B cell (primary cell): Measurements from ENCODE around the gene PODXL. TPM values are rescaled to one million over a fixed set of nuclear protein-coding genes. Genes with fewer than 3 reads are reported as not detected.

Experiments
- ATAC-seq: fragments of 200-7000 bp; cut with Tn5 transposase; one replicate; pipeline ENCODE4 v1.10.0; 2021; ENCODE audit warnings: low read depth, mild to moderate bottlenecking, moderate number of reproducible peaks, moderate library complexity
- CTCF ChIA-PET: fragments of 350-600 bp; sonication (Branson Sonifier 250); formaldehyde crosslinking; loops from one replicate; lab custom pipeline; 2021; ENCODE audit warnings: antibody characterized with exemption, inconsistent platforms; lab: Charles Lee
- POLR2A ChIA-PET: fragments of 350-600 bp; sonication (Branson Sonifier 250); formaldehyde crosslinking; loops from one replicate; lab custom pipeline; 2021; ENCODE audit warnings: antibody characterized with exemption; lab: Charles Lee
- DNase-seq: peaks from one replicate; pipeline ENCODE4 v3.0.0; 2013
- H2AFZ ChIP-seq: 2 replicates; pipeline ENCODE4 v1.6.1; 2012; ENCODE audit warnings: mild to moderate bottlenecking, low read depth, low read length; ENCODE audit not compliant: insufficient read depth, poor library complexity, severe bottlenecking
- H3K27ac ChIP-seq, 2 donors: 1 replicate in 1 of 2; 2 replicates in 1 of 2; pipeline ENCODE4 v1.5.1; 2012 to 2013; ENCODE audit warnings: low read length in 2 of 2, mild to moderate bottlenecking in 2 of 2, moderate library complexity in 1 of 2
- H3K27me3 ChIP-seq, 4 experiments: fragments of 200-600 bp in 1 of 4; sonication (generic) in 1 of 4; replicated peaks in 1 of 4; 1 replicate in 2 of 4; 2 replicates in 2 of 4; pipeline versions ENCODE4 v1.6.1 to v1.7.0; 2013 to 2016; ENCODE audit warnings: low read length in 3 of 4, mild to moderate bottlenecking in 2 of 4, mixed read lengths in 1 of 4, moderate library complexity in 1 of 4; ENCODE audit not compliant: insufficient read depth in 4 of 4, control insufficient read depth in 3 of 4; ENCODE audit errors: control extremely low read depth in 1 of 4
- H3K36me3 ChIP-seq, 2 experiments: replicated peaks in 1 of 2; 1 replicate in 1 of 2; 2 replicates in 1 of 2; pipeline versions ENCODE4 v1.6.1 to v1.7.1; 2013; ENCODE audit warnings: low read length in 1 of 2; ENCODE audit not compliant: insufficient read depth in 2 of 2, control insufficient read depth in 1 of 2; ENCODE audit errors: control extremely low read depth in 1 of 2, extremely low read depth in 1 of 2
- H3K4me1 ChIP-seq, 2 donors: fragments of 200-600 bp in 1 of 2; sonication (generic) in 1 of 2; 1 replicate in 1 of 2; 2 replicates in 1 of 2; pipeline versions ENCODE4 v1.5.1 to v1.6.1; 2013 to 2017; ENCODE audit warnings: low read length in 2 of 2; ENCODE audit not compliant: control insufficient read depth in 2 of 2, insufficient read depth in 2 of 2
- H3K4me2 ChIP-seq: replicated peaks from 2 replicates; pipeline ENCODE3; 2012; ENCODE audit warnings: mild to moderate bottlenecking, low read depth, low read length; ENCODE audit not compliant: poor library complexity, severe bottlenecking
- H3K4me3 ChIP-seq, 5 experiments: fragments of 200-600 bp in 1 of 5; sonication (generic) in 1 of 5; 1 replicate in 3 of 5; 2 replicates in 2 of 5; pipeline versions ENCODE4 v1.5.1 to v1.7.0; 2011 to 2016; ENCODE audit warnings: low read length in 4 of 5, mild to moderate bottlenecking in 4 of 5, low read depth in 2 of 5, control low read depth in 1 of 5, moderate library complexity in 1 of 5; ENCODE audit not compliant: insufficient read depth in 1 of 5; ENCODE audit errors: control extremely low read depth in 1 of 5, extremely low read depth in 1 of 5
- H3K79me2 ChIP-seq: fragments of 200-600 bp; sonication (generic); one replicate; pipeline ENCODE4 v1.6.0; 2016; ENCODE audit warnings: low read length; ENCODE audit not compliant: control insufficient read depth, insufficient read depth
- H3K9ac ChIP-seq: fragments of 200-600 bp; sonication (generic); 2 replicates; pipeline ENCODE4 v1.6.1; 2017; ENCODE audit warnings: mild to moderate bottlenecking, low read length, moderate library complexity
- H3K9me3 ChIP-seq, 3 donors: one replicate each; pipeline versions ENCODE4 v1.6.1 to v1.7.1; 2013; ENCODE audit warnings: low read length in 2 of 3; ENCODE audit not compliant: control insufficient read depth in 2 of 3, insufficient read depth in 1 of 3; ENCODE audit errors: control extremely low read depth in 1 of 3
- H4K20me1 ChIP-seq: 2 replicates; pipeline ENCODE4 v1.6.0; 2012; ENCODE audit warnings: mild to moderate bottlenecking, low read length; ENCODE audit not compliant: insufficient read depth, control insufficient read depth, poor library complexity, severe bottlenecking
- H3K27ac Mint-ChIP-seq: one replicate; pipeline ENCODE4 v1.8.0; 2021; ENCODE audit warnings: mixed read lengths
- H3K27me3 Mint-ChIP-seq: one replicate; pipeline ENCODE4 v1.8.0; 2021; ENCODE audit warnings: mixed read lengths
- H3K4me1 Mint-ChIP-seq: one replicate; pipeline ENCODE4 v1.8.0; 2021; ENCODE audit warnings: mixed read lengths
- H3K4me3 Mint-ChIP-seq: one replicate; pipeline ENCODE4 v1.8.0; 2021; ENCODE audit warnings: mixed read lengths
- H3K9me3 Mint-ChIP-seq: one replicate; pipeline ENCODE4 v1.8.0; 2022; ENCODE audit warnings: mixed read lengths; ENCODE audit not compliant: insufficient read depth
- EZH2 ChIP-seq: IDR thresholded peaks from 2 replicates; pipeline ENCODE4 v1.6.1; 2012; ENCODE audit warnings: borderline replicate concordance, low read depth, mild to moderate bottlenecking, moderate library complexity, low read length; ENCODE audit not compliant: insufficient read depth, poor library complexity, severe bottlenecking
- WGBS: methylation state at CpG from one replicate; pipeline ENCODE4 v1.1.5; 2013; ENCODE audit warnings: missing lambda C conversion rate; ENCODE audit not compliant: insufficient coverage; 5-methylcytosine and 5-hydroxymethylcytosine counted together
- intact Hi-C: fragments of 100-400 bp; cut with micrococcal nuclease; formaldehyde crosslinking; loops from one replicate; pipeline ENCODE4 v1.10.0; 2022
- polyA plus RNA-seq: library from polyadenylated mRNA; depleted of rRNA; stranded (reverse); fragments of >200 nt; gene quantifications from 2 replicates; pipeline ENCODE4 v1.2.3, GENCODE V29; 2012
- total RNA-seq, 2 donors: library from RNA; stranded (reverse); fragments of 120-200 nt in 1 of 2; gene quantifications; 1 replicate in 1 of 2; 2 replicates in 1 of 2; pipeline versions ENCODE4 v1.2.3 to v1.2.4, GENCODE V29; 2013 to 2022
- TF ChIP-seq, protein P1 (sequence below): fragments of 200-600 bp; IDR thresholded peaks from one replicate; pipeline ENCODE4 v1.8.0; 2022; ENCODE audit warnings: antibody characterized with exemption, mild to moderate bottlenecking

PODXL gene
- total and polyA plus RNA-seq, 2 donors (not counting 1 experiment from before 2014, with no cell fraction given), result 1.5 to 5.8 TPM

DNA sequence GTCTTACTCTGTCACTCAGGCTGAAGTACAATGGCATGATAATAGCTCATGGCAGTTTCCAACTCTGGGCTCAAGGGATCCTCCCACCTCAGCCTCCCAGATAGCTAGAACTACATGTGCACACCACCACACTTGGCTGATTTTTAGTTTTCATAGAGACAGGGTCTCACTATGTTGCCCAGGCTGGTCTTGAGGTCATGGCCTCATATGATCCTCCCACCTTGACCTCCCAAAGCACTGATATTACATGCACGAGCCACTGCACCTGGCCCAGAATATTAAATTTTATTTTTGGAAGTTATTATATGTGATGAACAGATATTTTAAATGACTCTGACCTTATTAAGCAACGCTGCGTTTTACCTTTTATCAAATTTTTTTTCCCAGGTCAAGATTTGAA lies 94.4 kb downstream of the PODXL start:
- Histone ChIP-seq H3K4me3 (no peak overlapping the region), H3K79me2 (no peaks in the 10 kb centered on the region), H3K9ac (no peak overlapping the region), H3K4me2 (no peak overlapping the region), H3K27me3 (no peaks in the 10 kb centered on the region), H3K27ac (no peak overlapping the region), H4K20me1 (no peaks in the 10 kb centered on the region), H2AFZ (no peak overlapping the region), H3K9me3 (no peaks in the 10 kb centered on the region), H3K36me3 (peaks cover 5 to 35% of the 10 kb centered on the region in 2 experiments), H3K4me1 (no peaks in the 10 kb centered on the region)
- intact Hi-C loops, result no loop called here
- no peak overlapping the region for H3K27ac Mint-ChIP-seq
- DNase-seq (no peak), ATAC-seq (no peak)
- ChIA-PET POLR2A (no interaction called here), CTCF (interaction anchor here (0.6 kb wide), 2 partner anchors 401 to 1593 kb away, joined by 3 to 4 read pairs; no protein-coding TSS in a partner anchor)
- no peaks in the 10 kb centered on the region for H3K9me3 Mint-ChIP-seq
- TF ChIP-seq, protein P1, sequence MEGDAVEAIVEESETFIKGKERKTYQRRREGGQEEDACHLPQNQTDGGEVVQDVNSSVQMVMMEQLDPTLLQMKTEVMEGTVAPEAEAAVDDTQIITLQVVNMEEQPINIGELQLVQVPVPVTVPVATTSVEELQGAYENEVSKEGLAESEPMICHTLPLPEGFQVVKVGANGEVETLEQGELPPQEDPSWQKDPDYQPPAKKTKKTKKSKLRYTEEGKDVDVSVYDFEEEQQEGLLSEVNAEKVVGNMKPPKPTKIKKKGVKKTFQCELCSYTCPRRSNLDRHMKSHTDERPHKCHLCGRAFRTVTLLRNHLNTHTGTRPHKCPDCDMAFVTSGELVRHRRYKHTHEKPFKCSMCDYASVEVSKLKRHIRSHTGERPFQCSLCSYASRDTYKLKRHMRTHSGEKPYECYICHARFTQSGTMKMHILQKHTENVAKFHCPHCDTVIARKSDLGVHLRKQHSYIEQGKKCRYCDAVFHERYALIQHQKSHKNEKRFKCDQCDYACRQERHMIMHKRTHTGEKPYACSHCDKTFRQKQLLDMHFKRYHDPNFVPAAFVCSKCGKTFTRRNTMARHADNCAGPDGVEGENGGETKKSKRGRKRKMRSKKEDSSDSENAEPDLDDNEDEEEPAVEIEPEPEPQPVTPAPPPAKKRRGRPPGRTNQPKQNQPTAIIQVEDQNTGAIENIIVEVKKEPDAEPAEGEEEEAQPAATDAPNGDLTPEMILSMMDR, result no peak
- TF ChIP-seq EZH2, result no peak
- H3K27me3 Mint-ChIP-seq, result no peaks in the 10 kb centered on the region
- no CpG with 5 or more reads among the region's 3 CpGs for WGBS
- H3K4me3 Mint-ChIP-seq, result no peak overlapping the region
- no peaks in the 10 kb centered on the region for H3K4me1 Mint-ChIP-seq

DNA sequence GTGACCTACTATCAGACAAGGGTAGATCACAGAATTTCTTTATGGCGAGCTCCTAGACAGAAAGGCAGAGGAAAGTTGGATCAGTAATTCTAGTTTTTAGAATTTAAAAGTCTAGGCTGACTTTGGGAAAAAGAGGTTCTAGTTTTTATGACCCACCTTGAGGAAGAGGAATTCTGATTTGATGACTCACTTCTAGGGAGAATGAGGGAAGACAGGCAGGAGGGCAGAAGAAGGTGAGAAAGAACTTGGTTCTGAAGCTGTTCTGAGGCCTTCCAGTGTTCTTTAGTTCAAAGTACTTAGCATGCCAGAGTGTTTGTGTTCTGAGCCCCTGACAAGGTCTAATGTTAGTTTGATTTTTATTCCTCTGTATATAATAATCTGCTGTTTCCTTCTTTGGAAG lies 97.2 kb downstream of the PODXL start:
- Mint-ChIP-seq H3K27ac (no peak overlapping the region), H3K4me3 (no peak overlapping the region), H3K4me1 (peaks cover 14% of the 10 kb centered on the region), H3K27me3 (no peaks in the 10 kb centered on the region), H3K9me3 (no peaks in the 10 kb centered on the region)
- ChIA-PET CTCF (no interaction called here), POLR2A (no interaction called here)
- H3K4me2 ChIP-seq, result no peak overlapping the region
- 91% methylated on average over 1 of the region's 1 CpG for WGBS
- no peaks in the 10 kb centered on the region for H4K20me1 ChIP-seq
- no peak overlapping the region for H3K9ac ChIP-seq
- peaks cover 4 to 22% of the 10 kb centered on the region in 2 experiments for H3K36me3 ChIP-seq
- H3K79me2 ChIP-seq, result no peaks in the 10 kb centered on the region
- no peak overlapping the region for H2AFZ ChIP-seq
- no peaks in the 10 kb centered on the region for H3K27me3 ChIP-seq
- no peak for DNase-seq
- H3K4me3 ChIP-seq, result no peak overlapping the region
- H3K27ac ChIP-seq, result no peak overlapping the region
- H3K9me3 ChIP-seq, result no peaks in the 10 kb centered on the region
- TF ChIP-seq, protein P1, result no peak
- no peak for TF ChIP-seq EZH2
- peaks cover 5 to 8% of the 10 kb centered on the region in 2 donors for H3K4me1 ChIP-seq
- intact Hi-C loops, result no loop called here
- no peak for ATAC-seq
